HepG2 (cell line): ENCODE measurements around the gene PSMD9. TPM values are rescaled to one million over a fixed set of nuclear protein-coding genes. Genes with fewer than 3 reads are reported as not detected.

Source experiments
- MLXIP ChIP-seq: sonication (generic); formaldehyde crosslinking; IDR thresholded peaks from 2 replicates; pipeline ENCODE4 v1.9.0; 2021; ENCODE audit warnings: missing genetic modification reagents, borderline replicate concordance
- ZNF639 ChIP-seq: conservative IDR thresholded peaks from 2 replicates; pipeline ENCODE4 v1.6.1; 2018; ENCODE audit warnings: missing genetic modification reagents
- ZNF687 ChIP-seq: sonication (generic); formaldehyde crosslinking; IDR thresholded peaks from 2 replicates; pipeline ENCODE4 v1.5.1; 2020; ENCODE audit warnings: mild to moderate bottlenecking, missing genetic modification reagents, moderate library complexity
- polyA plus RNA-seq, 8 experiments: library from polyadenylated mRNA; depleted of rRNA in 3 of 8; stranded (reverse) in 7 of 8; unstranded in 1 of 8; fragments of >200 nt; fragmentation: Illumina TruSeq in 4 of 8; extraction: Trizol in 4 of 8; gene quantifications; 2 replicates each; pipeline versions ENCODE4 v1.2.1 to v1.2.3, GENCODE V29; 2011 to 2016; ENCODE audit warnings: low read depth in 4 of 8, missing spikeins in 1 of 8, mixed read lengths in 1 of 8; ENCODE audit not compliant: insufficient read depth in 1 of 8
- total RNA-seq, 5 experiments: library from RNA; depleted of rRNA; stranded (reverse); fragments of >200 nt; fragmentation: Illumina TruSeq; extraction: Trizol; gene quantifications; 2 replicates each; pipeline ENCODE4 v1.2.3, GENCODE V29; 2016; ENCODE audit warnings: low read depth in 1 of 5

PSMD9 gene
- total and polyA plus RNA-seq, 2 of the 13 experiments (the other 11 are each of a cell fraction or from before 2014, with no cell fraction given) = 41.4 to 61.1 TPM

GRCh38 chr12:121943926-121944325 lies 55.3 kb downstream of the PSMD9 start (continued):
- TF ChIP-seq MLXIP (CRISPR knock-in tag) (no peak), ZNF687 (CRISPR knock-in tag) (no peak), ZNF639 (CRISPR knock-in tag) (no peak)
- TF ChIP-seq, all 625 proteins: peak for 0
